Measurements from ENCODE around the gene MXI1.

The MXI1 gene

DNA sequence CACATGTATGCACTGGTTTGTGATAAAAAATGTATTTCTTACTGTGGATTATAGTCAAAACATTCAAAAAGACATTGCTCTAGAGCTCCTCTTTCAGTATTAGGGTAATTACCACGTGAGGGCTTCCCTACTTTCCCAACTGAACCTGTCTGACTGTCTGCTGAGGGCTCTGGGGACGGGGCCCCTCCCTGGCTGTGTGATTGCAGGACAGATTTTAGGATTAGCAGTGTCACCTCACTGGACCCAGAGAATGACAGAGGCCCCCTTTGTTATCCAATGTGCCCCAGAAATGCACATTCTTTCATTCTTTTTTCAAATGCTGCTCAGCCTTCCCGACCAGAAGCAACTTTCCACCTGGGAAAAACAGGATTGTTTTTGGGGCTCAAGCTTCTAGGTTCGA, 43.6 kb upstream of the MXI1 start:
- TF ChIP-seq, protein P1, sequence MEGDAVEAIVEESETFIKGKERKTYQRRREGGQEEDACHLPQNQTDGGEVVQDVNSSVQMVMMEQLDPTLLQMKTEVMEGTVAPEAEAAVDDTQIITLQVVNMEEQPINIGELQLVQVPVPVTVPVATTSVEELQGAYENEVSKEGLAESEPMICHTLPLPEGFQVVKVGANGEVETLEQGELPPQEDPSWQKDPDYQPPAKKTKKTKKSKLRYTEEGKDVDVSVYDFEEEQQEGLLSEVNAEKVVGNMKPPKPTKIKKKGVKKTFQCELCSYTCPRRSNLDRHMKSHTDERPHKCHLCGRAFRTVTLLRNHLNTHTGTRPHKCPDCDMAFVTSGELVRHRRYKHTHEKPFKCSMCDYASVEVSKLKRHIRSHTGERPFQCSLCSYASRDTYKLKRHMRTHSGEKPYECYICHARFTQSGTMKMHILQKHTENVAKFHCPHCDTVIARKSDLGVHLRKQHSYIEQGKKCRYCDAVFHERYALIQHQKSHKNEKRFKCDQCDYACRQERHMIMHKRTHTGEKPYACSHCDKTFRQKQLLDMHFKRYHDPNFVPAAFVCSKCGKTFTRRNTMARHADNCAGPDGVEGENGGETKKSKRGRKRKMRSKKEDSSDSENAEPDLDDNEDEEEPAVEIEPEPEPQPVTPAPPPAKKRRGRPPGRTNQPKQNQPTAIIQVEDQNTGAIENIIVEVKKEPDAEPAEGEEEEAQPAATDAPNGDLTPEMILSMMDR (IDR thresholded peaks at IDR 0.05; ENCODE audit: control extremely low read depth, extremely low read depth, low read depth, missing control alignments): no peak
- POLR2A ChIA-PET: no interaction called here
- CTCF ChIA-PET: interaction anchor here (0.6 to 2.8 kb wide), 3 partner anchors 11 to 42 kb away, joined by 3 to 10 read pairs (median 3); no protein-coding TSS in a partner anchor
- no peak for DNase-seq (ENCODE audit: extremely low spot score)

GRCh38 chr10:110165239-110165638, 42.2 kb upstream of the MXI1 start:
- POLR2A ChIA-PET: no interaction called here
- DNase-seq (ENCODE audit: extremely low spot score): no peak
- CTCF ChIA-PET: interaction anchor here (1.2 to 2.8 kb wide), 3 partner anchors 18 to 41 kb away, joined by 3 to 10 read pairs (median 9); no protein-coding TSS in a partner anchor
- TF ChIP-seq, protein P1 (IDR thresholded peaks at IDR 0.05; ENCODE audit: control extremely low read depth, extremely low read depth, low read depth, missing control alignments): no peak

GRCh38 chr10:110167149-110167548, 40.3 kb upstream of the MXI1 start:
- no peak for DNase-seq (ENCODE audit: extremely low spot score)
- ChIA-PET POLR2A (no interaction called here), CTCF (interaction anchor here (0.7 to 2.2 kb wide), 3 partner anchors 9 to 1043 kb away, joined by 3 to 6 read pairs (median 6); no protein-coding TSS in a partner anchor)
- TF ChIP-seq, protein P1 (IDR thresholded peaks at IDR 0.05; ENCODE audit: control extremely low read depth, extremely low read depth, low read depth, missing control alignments): no peak

DNA sequence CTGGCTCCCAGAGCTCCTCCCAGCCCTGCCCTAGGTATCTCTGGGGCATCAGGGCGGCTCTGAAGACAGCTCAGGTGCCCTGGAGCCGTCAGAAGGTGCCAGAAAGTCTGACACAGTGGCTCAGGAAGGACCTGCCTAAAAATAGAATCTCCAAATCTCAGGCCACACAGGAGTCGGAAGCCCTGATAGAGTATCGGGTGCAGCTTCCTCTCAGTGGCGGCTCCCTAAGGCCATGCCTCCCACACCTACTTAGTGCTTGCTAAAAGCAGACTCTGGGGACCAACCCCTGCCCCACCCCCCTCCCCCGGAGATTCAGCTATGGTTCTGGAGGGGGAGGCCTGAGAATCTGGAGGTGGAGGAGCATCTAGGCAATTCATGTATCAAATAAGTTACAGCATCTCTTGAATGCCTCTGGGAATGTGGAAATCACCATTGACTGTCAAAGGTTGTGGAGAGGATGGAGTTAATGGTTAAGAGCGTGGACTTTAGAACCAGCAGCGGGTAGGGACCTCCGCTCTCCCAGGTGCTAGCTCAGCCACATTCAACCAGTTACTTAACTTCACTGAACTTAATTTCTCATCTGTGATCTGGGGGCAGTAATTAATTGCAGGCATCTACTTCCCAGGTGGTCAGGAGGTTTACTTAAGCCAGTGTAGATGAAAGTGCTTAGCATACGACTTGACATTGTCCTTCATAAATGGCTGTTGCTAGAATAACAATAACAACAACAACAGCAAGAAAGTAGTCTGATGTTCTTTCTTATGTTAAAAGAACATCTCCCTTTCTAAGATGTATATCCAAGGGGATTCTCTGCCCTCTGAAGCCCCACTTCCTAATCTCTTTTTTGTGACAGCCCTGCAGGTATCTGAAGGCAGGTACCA, 38.6 kb upstream of the MXI1 start:
- CTCF ChIA-PET: interaction anchor here (1.0 to 2.2 kb wide), 4 partner anchors 11 to 35 kb away, joined by 3 to 6 read pairs (median 4); no protein-coding TSS in a partner anchor
- TF ChIP-seq, protein P1 (IDR thresholded peaks at IDR 0.05; ENCODE audit: control extremely low read depth, extremely low read depth, low read depth, missing control alignments): no peak
- POLR2A ChIA-PET: no interaction called here
- no peak for DNase-seq (ENCODE audit: extremely low spot score)

DNA sequence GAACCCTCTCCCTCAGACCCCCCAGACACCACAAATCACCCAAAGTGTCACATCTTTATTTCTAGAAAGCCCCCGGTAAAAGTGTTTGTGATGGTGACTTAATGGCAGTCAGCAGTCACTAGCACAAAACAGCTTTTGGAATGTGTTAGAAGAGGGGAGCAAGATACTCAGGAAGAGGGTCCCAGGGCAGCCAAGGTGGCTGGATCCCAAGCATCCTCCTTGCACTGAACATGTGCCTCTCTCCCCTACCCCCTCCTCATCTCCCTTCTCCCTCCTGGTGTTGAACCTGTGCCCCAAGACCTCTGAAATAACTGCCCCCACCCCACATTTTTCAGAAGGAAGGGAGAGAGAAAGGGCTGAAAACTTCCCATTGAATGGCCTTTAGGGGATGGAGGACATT, 37.8 kb upstream of the MXI1 start:
- ChIA-PET POLR2A (no interaction called here), CTCF (no interaction called here)
- no peak for DNase-seq (ENCODE audit: extremely low spot score)
- TF ChIP-seq, protein P1 (IDR thresholded peaks at IDR 0.05; ENCODE audit: control extremely low read depth, extremely low read depth, low read depth, missing control alignments): no peak

DNA sequence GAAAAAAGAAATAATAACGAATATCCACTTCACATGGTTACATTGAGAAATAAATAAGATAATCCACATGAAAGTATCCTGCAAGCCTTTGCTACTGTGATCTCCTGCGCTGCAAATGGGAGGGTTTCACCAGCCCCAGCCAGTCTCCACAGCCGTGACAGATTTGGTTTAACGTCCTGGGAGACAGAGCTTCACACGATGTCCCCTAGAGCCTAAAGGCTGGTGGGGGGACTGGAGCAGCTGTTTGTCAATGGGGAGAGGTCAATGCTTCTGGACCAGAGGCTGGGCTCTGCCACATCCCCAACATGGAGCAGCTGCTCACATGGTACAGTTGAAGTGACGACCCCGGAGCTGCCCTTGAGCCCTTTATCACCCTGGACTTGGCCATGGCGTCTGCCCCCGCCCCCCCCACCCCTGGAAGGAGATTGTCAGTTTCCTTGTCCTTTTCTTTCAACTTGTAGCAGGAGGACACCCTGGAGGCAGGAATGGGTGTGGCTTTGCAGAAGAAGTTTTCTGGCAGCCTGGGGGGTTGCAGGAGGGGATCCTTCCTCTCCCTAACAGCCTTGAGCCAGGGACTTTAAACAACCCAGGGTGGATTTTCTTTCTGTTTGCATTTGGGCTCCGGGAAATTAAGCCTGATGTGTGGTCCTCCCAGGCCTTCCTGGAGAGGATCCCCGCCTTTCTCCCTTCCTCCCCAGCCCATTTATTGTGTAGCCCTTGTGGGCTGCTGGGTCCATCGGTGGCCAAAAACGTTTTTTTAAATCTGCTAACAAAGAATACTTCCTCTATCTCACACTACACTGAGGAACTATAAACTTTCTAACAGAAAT, 37.0 kb upstream of the MXI1 start:
- ChIA-PET POLR2A (no interaction called here), CTCF (no interaction called here)
- TF ChIP-seq, protein P1 (IDR thresholded peaks at IDR 0.05; ENCODE audit: control extremely low read depth, extremely low read depth, low read depth, missing control alignments): no peak
- no peak for DNase-seq (ENCODE audit: extremely low spot score)

All from GM10248 (cell line).